Hypothalamus (tissue), 51 donors: ENCODE data around the gene COLEC11.
"Not testable (repeated sequence)": the region's sequence is repeated elsewhere in the genome, so short reads cannot be mapped to it uniquely, and the experiment has no call there.

ENCODE experiments used
- DNase-seq, 51 donors: peaks; one replicate each; lab custom pipeline; 2025; lab: John Stamatoyannopoulos, UW

The COLEC11 gene

DNA sequence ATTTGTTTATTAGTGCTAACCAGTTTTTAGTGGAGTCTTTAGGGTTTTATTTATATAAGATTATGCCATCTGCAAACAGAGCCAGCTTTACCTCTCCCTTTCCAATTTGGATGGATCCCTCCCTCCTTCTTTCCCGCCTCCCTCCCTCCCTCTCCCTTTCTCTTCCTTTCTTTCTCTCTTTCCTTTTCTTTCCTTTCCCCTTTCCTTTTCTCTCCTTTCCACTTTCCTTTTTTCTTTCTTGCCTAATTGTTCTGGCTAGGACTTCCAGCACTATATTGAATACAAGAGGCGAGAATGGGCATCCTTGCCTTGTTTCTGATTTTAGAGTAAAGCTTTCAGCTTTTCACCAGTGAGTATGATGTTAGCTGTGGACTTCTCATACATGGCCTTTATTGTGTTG, 24.1 kb downstream of the COLEC11 start:
- DNase-seq, result no peak

DNA sequence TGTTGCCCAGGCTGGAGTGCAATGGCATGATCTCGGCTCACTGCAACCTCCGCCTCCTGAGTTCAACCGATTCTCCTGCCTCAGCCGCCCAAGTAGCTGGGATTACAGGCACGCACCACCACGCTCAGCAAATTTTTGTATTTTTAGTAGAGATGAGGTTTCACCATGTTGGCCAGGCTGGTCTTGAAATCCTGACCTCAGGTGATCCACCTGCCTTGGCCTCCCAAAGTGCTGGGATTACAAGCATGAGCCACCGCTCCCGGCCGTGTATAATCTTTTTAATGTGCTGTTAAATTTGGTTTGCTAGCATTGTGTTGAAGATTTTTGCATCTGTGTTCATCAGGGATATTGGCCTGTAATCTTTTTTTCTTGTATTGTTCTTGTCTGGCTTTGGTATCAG, 24.7 kb downstream of the COLEC11 start:
- DNase-seq, result not testable (repeated sequence)

DNA sequence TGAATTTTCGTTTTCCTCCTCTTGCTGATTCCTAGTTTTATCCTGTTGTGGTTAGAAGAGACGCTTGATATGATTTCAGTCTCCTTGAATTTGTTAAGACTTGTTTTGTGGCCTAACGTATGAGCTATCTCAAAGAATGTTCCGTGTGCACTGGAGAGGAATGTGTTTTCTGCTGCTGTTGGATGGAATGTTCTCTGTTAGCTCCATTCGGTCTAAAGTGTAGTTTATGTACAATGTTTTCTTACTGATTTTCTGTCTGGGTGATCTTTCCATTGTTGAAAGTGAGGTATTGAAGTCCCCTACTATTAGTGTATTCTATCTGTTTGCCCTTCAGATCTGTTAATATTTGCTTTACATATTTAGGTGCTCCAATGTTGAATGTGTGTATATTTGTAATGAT, 25.9 kb downstream of the COLEC11 start:
- no peak for DNase-seq

DNA sequence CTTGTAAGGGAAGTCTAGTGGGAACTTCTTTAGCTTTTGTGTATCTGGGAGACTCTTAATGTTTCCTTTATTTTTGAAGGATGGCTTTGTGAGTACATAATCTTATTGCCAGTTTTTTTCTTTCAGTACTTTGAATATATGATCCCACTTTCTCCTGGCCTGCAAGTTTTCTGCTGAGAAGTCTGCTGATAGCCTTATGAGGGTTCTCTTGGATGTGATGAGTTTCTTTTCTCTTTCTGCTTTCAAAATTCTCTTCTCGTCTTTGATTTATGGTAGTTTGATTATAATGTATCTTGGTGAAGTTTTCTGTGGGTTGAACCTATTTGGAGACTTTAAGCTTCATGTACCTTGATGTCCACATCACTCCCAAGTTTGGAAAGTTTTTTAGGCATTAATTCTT, 28.1 kb downstream of the COLEC11 start:
- no peak for DNase-seq

DNA sequence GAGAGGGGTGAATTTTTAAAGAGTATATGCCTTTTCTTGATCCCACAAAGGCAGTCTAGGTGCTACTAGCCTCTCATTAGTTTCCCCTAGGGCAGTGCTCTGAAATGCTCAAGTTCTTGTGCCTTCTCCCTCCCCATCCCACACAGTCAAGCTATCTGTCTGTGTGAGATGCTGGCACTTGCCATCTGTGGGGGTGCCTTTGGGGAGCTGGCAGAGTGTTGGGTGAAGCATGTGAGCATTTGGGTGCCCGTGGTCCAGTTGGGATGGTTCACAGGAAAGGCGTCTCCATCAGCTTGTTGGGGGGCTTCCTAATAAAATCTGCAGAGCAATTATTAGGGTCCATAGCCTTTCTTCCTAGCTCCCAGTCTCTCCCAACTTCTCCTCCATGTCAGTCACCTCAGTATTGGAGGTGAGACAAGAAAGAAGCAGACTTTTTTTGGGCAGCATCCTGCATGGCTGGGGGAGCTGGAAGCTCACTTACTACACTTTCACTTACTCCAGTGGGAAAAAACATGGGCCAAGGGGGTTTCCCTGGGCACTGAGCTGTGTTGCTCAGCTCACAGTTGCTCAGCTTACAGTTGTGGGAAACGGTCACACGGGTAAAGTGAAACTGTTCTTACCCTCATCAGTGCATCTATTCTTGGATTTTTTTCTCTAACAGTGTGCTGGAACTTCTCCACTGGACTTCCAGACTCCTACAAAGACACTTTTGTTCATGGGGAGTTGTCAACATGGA, 29.3 kb downstream of the COLEC11 start:
- no peak for DNase-seq

DNA sequence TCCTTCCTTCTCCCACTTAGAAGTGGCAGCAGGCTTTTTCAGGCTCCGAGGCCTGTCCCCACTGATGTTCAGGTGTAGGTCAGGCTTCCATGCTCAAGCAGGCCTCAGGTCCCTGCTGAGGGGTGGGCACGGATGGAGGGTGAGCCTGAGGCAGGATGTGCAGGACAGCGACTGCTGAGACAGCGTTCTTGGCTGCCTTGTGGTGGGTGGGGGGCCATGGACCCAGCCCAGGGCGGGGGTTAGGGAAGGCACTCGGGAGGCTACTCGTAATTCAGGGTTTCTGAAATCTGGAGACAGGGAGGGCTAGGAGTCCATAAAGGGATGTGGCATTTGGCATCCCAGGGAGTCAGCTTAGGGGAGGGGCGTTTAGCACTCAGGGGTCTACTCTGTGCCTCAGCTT, 30.3 kb downstream of the COLEC11 start:
- DNase-seq, result no peak

DNA sequence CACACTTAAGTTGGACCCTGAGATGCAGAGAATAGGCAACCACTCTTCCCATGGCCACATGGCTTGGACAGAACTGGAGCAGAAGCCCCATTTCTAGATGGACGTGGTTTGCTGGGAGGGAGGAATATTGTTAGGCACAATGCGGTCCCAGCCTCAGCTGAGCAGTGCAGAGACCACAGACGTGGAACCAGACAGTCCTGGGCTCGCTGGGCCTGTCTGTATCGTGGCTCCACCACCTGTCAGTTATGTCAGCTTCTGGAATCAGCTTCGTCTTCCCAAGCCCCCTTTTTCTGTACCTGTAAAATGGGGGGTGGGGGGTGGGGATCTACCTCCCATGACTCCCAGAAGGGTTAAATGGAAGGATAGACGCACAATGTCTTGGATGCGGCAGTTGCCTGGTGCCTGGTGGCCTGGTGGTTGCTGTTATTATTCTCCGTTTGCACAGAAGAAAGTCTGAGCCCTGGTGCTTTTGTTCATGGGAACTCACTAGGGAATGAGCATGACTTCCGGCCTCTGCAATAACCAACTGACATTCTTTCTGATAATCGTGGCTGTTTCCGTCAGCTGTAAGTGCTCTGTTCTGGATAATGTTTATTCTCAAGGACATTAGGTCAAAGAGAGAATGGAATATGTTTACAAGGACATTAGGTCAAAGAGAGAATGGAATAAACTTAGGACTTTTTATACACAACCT, 31.4 kb downstream of the COLEC11 start:
- no peak for DNase-seq

DNA sequence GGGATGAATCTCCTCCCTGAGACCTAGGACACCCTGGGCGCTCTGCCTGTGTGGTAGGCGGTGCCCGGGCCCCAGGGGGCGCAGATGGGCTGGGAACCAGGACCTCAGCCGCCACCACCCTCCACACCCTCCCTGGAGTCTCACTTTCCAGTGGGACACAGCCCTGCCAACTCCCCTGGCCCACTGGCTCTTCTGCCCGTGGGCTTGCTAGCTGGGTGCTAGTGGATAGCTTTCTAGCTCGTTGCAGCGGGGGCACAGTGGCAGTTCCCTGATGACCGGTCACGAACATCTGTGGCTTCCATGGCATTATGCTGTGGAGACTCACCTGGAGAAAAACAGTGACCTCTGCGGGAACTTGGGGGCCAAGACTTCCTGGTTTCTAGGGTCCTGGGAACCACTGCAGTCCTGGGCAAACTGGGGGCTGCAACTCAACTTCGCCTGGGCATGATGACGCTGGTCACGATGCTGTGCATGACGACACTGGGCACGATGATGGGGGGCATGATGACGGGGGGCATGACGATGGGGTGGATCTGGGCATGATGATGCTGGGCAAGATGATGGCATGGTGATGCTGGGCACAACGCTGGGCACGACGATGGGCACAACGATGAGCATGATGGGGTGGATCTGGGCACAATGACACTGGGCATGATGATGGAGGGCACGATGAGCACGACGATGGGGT, 32.0 kb downstream of the COLEC11 start:
- DNase-seq, result no peak

DNA sequence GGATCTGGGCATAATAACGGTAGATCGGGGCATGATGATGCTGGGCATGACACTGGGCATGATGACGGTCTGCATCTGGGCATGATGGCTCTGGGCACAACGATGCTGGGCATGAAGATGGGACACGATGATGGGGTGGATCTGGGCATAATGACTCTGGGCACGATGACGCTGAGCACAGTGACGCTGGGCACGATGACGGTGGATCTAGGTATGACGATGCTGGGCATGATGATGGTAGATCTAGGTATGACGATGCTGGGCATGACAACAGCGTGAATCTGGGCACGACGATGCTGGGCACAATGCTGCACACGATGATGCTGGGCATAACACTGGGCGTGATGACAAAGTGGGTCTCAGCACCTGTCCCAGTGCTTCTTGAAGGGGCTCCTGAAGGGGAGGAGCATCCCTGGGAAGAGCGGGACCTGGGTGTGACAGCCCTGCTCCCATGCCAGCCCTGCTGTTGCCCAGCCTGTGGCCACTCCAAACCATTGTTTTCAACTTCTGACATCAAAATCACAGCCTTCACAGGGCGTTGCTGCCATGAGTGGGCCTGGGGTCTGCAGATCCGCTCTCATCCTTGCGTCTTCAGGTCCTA, 32.7 kb downstream of the COLEC11 start:
- no peak for DNase-seq

DNA sequence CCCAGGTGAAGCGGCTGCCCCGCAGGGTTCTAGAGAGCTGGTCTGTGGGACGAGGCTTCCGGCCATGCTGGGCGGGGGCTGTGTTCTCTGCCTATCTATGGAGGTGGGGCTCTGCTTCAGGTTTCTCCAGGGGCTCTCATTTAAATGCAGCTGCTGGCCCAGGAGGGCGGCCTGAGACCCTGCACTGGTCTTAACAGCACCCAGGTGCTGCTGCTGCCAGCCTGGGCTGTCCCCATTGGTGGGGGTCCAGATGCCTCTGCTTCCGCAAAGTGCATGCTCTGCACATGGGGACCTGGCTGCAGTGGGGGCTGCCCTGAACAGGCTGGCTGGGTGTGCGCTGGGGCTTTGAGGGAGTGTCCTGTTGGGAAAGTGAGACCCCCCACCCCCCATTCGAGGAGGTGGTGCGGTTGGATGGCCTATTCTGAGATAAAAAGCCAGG, 33.3 kb downstream of the COLEC11 start:
- DNase-seq, result no peak

DNA sequence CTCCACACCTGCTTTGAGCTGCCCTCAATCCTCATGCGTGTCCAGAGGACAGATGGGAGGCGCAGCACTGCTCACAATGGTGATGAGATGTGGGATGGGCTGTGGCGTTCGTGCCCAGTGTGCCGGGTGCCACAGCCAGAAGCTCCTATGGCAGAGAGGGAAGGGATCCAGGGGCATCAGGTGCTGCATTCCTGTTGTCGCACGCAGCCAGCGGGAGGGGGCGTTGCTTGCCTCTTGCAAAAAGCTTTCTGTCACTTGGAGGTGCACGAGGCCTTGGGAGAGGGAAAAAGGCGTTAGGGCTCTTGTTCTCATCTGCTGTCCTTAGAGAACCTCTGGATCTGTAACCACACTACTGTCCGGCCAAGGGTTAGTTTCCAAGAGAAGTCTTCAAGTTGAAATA, 33.9 kb downstream of the COLEC11 start:
- no peak for DNase-seq

DNA sequence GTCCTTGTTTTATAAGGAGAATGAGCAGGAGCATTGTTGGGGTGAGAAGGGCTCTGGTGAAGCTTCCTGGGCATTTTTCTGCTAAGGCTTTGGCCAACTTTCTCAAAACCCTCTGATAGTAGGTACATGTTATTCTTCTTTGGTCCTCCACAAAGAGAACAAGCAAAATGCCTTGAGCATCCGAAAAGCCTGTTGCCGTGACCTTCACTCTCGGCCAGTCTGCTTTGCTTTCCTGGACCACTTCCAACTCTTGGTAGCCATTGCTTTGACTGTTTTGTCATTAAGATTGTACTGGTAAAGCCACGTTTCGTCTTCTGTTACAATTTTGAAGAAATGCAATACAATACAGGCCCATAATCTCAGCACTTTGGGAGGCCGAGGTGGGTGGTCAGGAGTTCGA, 35.7 kb downstream of the COLEC11 start:
- no peak for DNase-seq

DNA sequence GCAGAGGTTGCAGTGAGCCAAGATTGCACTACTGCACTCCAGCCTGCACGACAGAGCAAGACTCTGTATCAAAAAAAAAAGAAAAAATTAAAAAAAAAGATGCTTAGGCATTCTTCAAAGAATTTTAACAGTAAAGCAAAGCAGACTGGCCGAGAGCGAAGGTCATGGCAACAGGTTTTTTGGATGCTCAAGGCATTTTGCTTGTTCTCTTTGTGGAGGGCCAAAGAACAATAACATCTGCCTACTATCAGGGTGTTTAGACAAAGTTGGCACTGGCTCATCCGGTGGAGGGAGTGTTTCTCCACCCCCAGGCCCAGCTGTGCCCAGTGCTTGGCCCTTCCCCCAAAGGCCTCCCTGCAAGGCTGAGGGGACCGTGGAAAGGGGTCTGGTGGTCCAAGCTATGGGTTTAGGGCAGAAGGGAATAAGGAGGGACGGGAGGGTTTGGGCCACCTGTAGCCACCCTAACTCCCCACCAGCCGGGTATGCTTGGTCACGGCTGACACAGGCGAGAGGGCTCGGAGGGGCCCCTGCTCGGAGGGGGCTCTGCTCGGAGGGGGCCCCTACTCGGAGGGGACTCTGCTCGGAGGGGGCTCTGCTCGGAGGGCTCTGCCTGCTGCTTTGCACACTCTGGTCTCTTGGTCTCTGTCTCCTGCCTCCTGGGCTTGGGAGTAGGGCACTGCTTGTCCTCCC, 36.4 kb downstream of the COLEC11 start:
- DNase-seq, result no peak

DNA sequence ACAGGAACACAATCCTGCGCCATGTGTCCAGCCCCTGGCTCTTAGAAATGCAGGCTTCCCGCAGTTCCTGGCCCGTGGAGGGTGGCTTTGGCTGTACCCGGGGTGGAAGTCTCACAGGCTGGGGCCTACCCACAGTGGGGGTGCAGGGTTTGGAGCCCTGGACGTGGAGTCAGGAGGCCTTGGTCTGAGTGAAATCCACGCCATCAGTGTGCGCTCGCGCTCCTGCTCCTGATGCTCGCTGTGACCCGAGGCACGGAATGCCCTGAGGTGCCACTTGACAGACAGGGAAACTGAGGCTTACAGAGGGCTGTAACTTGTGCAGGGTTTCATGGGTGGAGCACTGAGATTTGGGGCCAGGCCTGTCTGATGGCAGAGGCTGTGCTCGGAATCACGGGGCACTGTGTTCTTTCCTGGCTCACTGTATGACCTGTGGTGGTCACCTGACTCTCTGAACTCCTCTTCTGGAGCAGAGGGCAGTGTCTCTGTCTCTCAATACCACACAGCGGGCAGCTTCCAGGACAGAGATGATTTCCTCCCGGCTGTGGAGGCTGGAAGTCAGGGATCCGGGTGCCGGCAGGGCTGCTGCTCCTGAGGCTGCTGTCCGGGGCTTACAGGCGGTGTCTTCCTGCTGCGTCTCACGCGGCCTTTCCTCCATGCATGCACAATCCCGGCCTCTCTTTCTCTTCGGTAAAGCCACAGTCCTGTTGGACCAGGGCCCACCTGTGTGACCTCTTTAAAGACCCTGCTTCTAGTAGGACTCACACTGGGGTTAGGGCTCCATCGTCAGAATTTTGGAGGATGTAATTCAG, 37.1 kb downstream of the COLEC11 start:
- DNase-seq, result no peak

DNA sequence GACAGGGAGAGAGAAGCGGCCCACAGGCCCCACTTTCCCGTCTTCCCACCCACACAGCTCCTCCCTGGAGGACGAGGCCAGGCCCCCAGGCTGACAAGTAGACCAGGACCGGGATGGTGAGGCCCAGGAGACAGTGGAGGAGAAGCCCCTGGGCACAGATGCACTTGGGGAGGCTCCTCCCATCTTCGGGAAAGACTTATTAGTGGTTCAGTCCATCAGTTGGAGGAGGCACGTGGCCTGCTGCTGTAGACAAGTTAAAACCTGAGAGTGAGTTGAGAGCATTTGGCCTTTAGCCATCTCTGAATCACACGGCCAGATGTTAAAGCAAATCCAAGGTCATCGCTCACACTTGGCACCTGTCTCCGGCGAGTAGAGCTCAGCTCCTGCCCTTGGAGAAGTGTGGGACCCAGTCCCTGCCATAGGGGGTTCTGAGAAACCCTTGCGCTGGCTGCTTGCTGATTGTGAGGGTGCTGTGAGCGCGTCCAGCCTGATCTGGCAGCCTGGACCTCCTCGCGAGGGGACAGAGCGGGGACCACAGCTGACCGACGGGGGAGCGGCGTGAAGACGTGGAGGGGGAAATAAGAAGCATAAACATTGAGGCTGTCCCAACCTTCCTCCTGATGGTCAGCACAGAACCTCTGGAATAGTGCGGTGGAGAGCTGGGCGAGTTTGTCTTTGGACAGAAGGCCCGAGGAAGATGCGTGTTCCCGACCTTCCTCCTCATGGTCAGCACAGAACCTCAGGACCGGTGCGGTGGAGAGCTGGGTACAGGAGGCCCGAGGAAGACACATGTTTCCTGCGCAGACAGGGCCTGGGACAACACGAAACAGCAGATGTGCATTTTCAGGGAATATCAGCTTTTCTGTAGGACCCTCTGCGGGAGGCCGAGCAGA, 38.4 kb downstream of the COLEC11 start:
- no peak for DNase-seq

DNA sequence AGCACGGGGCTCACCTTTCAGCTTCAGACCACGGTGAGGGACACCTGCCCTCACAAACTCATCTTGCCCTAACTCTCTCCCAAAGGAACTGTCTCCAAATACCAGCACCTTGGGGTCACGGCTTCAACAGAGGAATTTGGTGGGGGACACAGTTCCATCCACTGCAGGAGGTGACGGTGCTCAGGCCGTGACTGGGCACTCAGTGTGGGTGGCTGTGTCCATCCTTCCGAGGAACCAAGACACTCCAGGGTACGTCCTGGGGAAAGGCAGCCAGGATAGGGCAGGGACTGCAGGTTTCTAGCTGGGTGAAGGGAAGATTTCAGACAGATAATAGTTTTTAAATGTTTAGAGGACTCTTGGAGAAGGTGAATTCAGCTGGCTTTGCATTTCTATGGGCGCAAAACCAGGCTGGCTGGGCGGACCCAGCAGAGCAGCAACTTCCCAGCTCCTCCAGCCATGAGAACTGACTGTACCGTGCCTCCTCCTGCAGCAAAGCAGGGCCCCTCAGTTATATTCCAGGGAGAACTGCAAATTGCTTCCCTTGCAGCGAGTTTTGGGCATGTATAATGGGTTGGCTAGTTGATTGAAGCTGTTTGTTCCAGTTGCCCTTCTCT, 39.2 kb downstream of the COLEC11 start:
- no peak for DNase-seq

DNA sequence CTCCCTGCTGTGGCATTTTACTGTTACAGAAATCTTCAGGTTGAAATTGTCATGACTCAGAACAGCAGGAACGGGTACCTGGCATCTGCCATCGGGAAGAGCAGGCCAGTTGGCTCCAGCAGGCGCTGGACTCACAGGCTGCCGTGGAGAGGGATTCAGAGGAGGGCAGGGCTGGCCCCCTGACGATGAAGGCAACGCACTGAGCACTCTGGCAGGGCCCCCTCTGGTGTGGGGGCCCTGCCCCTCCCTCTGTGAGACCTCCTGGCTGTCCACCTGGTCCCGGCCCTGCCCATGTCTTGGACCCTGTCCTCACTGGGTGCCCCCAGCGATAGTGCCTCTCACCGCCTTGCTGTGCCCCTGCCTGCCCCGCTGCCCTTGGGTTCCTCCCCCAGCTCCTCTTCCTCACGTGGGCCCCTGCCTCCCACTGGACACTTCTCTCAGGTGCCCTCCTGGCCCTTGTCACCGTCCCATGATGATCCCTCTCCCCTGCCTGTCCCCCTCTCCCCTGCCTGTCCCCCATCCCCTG, 39.7 kb downstream of the COLEC11 start:
- DNase-seq, result no peak
